HUES6 (cell line): ENCODE results near the gene HGFAC.
"Not testable (repeated sequence)": the region's sequence is repeated elsewhere in the genome, so short reads cannot be mapped to it uniquely, and the experiment has no call there.

Experiments used
- H3K27ac ChIP-seq: 2 replicates; pipeline ENCODE4 v1.7.0; 2013; ENCODE audit warnings: low read depth, mild to moderate bottlenecking, low read length, inconsistent platforms
- H3K27me3 ChIP-seq: 2 replicates; pipeline ENCODE4 v1.6.1; 2013; ENCODE audit warnings: low read length; ENCODE audit not compliant: control insufficient read depth, insufficient read depth
- H3K36me3 ChIP-seq: 2 replicates; pipeline ENCODE4 v1.6.1; 2013; ENCODE audit warnings: low read length; ENCODE audit not compliant: control insufficient read depth, insufficient read depth
- H3K4me1 ChIP-seq: 2 replicates; pipeline ENCODE4 v1.6.1; 2013; ENCODE audit warnings: low read length; ENCODE audit not compliant: control insufficient read depth, insufficient read depth
- H3K4me3 ChIP-seq: 2 replicates; pipeline ENCODE4 v1.5.1; 2013; ENCODE audit warnings: low read depth, low read length
- H3K9ac ChIP-seq: one replicate; pipeline ENCODE4 v1.6.1; 2013; ENCODE audit warnings: mild to moderate bottlenecking, low read length
- H3K9me3 ChIP-seq: 2 replicates; pipeline ENCODE4 v1.6.1; 2013; ENCODE audit warnings: low read depth, low read length; ENCODE audit not compliant: control insufficient read depth, insufficient read depth

The HGFAC gene

DNA sequence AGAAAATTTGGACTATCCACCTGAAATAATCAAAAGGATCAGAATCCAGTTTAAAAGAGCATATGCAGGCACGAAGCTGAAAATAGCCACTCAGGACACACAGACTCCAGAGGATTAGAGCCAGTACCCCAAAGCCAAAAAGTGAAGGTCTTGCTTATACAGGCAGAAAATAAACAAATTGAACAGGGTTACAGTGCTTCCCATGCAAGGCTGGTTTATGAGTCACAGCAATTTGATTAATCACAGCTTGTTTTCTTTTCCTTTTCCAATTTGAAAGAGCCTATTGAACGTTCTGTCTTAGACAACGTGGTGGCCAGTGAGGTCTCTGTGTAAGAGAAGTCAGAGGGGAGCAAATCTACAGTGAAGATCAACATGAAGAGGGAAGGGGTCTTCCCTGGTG lies 10.2 kb downstream of the HGFAC start:
- Histone ChIP-seq H3K4me3 (no peak overlapping the region), H3K9ac (no peak overlapping the region), H3K9me3 (peaks cover 25% of the 10 kb centered on the region), H3K36me3 (no peaks in the 10 kb centered on the region), H3K27me3 (peaks cover 9% of the 10 kb centered on the region), H3K4me1 (no peaks in the 10 kb centered on the region), H3K27ac (no peak overlapping the region)

DNA sequence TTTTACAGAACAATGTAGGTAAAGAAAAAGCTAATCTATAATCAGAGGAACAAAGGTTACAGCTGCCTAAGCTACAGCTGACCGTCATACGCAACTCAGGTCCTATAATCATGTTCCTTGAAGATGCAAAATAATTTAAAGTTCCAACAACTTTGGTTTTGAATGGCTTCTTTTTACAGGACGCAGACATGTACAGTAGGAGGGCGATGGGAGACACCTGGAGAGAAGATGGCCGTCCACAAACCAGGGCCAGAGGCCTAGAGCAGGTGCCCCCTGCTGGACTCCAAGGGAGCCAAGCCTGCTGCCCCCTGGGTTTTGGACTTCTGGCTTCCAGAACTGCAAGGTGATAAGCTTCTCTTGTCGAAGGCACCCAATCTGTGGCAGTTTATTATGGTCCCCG lies 10.6 kb downstream of the HGFAC start:
- Histone ChIP-seq H3K4me3 (no peak overlapping the region), H3K4me1 (no peaks in the 10 kb centered on the region), H3K27ac (no peak overlapping the region), H3K9me3 (peaks cover 25% of the 10 kb centered on the region), H3K27me3 (peaks cover 13% of the 10 kb centered on the region), H3K9ac (no peak overlapping the region), H3K36me3 (no peaks in the 10 kb centered on the region)

DNA sequence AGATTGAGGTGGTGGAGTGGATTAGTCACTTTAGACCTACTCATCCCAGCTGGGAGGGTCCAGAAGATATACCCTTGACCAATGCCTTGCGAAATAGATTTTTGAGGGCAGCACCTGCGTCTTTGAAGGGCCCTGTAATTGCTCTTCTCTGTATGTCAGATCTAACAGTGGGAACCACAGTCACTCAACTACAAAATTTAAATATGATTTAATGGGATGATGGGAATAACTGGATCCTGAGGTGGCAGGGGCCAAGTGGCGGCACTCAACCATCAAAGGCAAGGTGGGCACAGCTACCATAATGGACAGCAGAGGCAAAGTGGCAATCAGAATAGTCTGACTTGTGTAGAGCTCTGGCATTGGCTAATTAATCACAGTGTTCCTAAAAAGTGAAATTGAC lies 13.8 kb downstream of the HGFAC start:
- not testable (repeated sequence) for H3K9ac ChIP-seq, H3K27ac ChIP-seq, H3K36me3 ChIP-seq, H3K4me3 ChIP-seq, H3K4me1 ChIP-seq
- peaks cover 45% of the 10 kb centered on the region for H3K27me3 ChIP-seq
- H3K9me3 ChIP-seq: peaks cover 28% of the 10 kb centered on the region

DNA sequence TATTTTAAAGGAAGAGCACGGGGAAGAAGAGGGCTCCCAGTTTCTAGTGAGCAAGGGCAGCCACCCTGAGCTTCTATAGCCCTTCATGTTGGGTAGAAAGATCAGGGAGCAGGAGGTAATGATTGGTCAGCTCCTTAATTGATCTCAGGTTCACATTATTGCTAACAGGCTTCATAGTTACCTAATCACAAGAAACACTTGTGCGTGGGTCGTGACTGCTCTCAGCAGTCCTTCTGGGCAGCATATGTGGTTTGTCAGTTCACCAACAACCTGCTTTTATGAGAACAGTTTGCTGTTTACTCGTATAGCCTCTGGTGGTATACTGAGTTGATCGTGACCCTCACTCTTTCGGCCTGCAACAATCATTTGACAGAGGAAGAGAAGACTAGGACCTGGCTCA lies 16.6 kb downstream of the HGFAC start:
- no peak overlapping the region for H3K9ac ChIP-seq
- no peaks in the 10 kb centered on the region for H3K4me1 ChIP-seq
- H3K9me3 ChIP-seq: peaks cover 28% of the 10 kb centered on the region
- peaks cover 65% of the 10 kb centered on the region for H3K27me3 ChIP-seq
- no peaks in the 10 kb centered on the region for H3K36me3 ChIP-seq
- no peak overlapping the region for H3K4me3 ChIP-seq
- H3K27ac ChIP-seq: no peak overlapping the region

DNA sequence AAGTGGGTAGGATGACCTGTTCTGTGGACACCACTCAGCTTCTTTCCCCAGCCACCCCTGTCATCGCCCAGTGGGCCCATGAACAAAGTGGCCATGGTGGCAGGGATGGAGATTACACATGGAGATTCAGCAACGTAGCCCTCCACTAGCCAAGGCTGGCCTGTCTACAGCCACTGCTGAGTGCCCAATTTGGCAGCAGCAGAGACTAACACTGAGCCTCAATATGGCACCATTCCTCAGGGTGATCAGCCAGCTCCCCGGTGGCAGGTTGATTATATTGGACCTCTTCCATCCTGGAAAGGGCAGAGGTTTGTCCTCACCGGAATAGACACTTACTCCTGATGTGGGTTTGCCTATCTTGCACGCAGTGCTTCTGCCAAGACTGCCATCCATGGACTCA lies 17.4 kb downstream of the HGFAC start:
- not testable (repeated sequence) for H3K36me3 ChIP-seq, H3K9ac ChIP-seq, H3K4me1 ChIP-seq, H3K4me3 ChIP-seq, H3K27ac ChIP-seq
- H3K9me3 ChIP-seq: peaks cover 24% of the 10 kb centered on the region
- H3K27me3 ChIP-seq: peaks cover 71% of the 10 kb centered on the region

DNA sequence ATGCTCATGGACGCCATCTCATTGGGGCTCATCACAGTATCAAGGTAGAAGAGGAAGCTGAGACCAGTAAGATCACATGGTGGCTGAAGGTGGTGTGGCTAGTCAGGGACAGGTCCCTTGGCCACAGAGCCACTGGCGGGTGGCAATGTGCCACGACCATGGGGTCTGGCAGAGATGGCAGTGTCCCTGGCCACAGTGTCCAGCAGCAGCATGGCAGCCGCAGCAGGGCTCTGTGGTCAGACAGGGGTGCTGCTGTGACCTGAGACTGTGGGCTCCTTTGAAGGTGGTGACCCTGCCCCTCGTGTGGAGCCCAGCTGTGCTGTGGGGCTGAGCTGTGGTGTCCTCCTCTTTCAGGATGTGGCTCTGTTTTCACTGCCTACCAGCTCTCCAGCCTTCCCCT lies 19.2 kb downstream of the HGFAC start:
- H3K9me3 ChIP-seq: 0 out of 2 replicates have a peak, but pooled peaks cover 8% of the 10 kb centered on the region
- no peak overlapping the region for H3K4me3 ChIP-seq
- H3K27ac ChIP-seq: no peak overlapping the region
- H3K27me3 ChIP-seq: peaks cover 89% of the 10 kb centered on the region
- no peak overlapping the region for H3K9ac ChIP-seq
- no peaks in the 10 kb centered on the region for H3K36me3 ChIP-seq
- no peaks in the 10 kb centered on the region for H3K4me1 ChIP-seq

DNA sequence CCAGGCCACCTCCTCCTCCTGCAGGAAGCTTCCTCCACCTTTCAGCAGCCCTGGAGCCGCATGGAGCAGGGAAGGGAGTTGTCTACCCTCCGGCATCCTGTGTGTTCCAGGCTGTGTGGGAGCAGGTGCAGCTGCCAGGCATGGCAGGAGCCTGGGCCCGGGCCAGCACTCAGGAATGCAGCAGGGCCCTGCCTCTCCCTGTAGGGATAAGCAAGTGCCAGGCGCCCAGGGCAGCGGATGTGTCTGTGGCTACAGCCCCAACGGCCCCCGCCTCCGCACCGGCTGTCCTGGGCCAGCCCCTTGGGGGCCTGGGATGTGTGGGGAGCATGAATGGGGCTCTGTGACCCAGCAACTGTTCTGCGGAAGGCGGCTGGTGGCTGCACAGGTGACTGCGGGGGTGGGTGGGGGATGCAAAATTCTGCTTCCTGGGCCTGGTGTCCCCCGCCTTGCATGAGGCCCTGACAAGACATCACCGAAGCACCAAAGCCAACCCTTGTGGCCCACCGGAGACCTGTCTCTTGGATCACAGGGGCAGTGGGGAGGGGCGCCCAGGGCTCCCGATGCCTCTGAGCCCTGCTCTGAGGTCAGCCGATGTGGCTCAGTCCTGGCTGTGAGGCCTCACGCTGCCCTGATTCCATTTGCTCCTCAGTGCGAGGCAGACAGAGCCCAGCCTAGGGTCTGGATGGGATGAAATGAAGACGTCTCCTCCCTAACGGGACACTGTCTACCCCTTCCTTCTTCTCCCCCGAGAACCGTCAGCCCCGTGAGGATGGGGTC lies 19.9 kb downstream of the HGFAC start:
- Histone ChIP-seq H3K4me3 (no peak overlapping the region), H3K9me3 (0 out of 2 replicates have a peak, but pooled peaks cover 4% of the 10 kb centered on the region), H3K27me3 (peaks cover 93% of the 10 kb centered on the region), H3K36me3 (no peaks in the 10 kb centered on the region), H3K27ac (no peak overlapping the region), H3K4me1 (no peaks in the 10 kb centered on the region), H3K9ac (no peak overlapping the region)

DNA sequence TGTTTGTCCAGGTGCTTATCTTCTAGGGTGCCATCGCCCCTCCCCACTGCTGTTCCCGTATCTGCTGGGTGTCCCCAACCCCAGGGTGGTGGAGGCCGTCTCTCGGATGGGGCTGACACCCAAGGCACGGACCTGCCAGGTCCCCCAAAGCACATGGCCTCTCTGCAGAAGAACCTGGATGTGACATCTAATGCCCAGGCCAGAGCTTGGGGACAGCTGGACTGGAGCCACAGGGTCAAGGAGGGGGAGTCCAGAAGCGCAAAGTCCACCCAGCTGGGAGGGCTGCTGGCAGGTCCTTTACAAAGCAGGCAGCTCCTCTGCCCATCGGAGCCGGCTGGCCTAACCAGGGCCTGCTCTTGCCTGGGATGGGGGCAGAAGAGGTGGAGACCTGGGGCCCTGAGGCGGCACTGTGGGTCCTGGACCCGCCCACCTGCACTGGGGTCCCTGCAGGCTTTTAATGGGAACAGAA lies 20.6 kb downstream of the HGFAC start:
- Histone ChIP-seq H3K27me3 (peaks cover 88% of the 10 kb centered on the region), H3K4me1 (no peaks in the 10 kb centered on the region), H3K9me3 (0 out of 2 replicates have a peak, but pooled peaks cover 3% of the 10 kb centered on the region), H3K4me3 (no peak overlapping the region), H3K27ac (no peak overlapping the region), H3K9ac (no peak overlapping the region), H3K36me3 (no peaks in the 10 kb centered on the region)

DNA sequence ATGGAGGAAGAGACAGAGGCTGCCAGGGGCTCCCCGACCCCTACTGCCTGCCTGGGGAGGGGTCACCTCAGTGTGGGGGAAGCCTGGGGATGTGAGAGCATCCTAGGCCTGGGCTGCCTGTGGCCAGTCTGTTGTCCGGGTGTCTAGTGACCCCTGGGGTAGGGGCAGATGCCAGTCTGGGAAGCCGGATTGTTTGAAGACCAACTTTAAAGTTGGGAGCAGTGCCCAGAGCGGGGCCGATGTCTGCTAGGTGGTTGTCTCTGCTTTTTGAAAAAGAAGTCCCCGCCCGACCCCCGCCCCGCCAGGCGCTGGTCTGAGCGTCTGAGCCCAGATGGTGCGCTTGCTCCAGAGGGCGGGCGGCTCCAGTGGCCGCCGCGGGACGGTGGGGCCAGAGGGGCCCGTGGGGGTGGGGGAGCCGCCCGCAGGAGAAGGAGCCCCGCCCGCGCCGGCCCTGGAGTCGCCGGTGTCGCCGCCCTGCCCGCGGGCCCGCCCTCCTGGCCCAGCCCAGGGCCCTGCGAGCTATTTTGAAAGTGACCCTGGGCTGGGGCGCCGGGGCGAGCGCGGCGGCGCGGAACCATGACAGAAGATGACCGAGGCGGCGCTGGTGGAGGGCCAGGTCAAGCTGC lies 21.1 kb downstream of the HGFAC start, which contains the start of gene DOK7:
Gene DOK7 (plus strand): TSS at position 517 of the 626 bp plus-strand sequence. CDS start 70 bp downstream, at position 587.
- Histone ChIP-seq H3K4me3 (no peak within 1 kb of the TSS), H3K9ac (peak within 1 kb of the TSS; percentile 4), H3K27me3 (peaks cover 85% of the 10 kb centered on the region), H3K9me3 (0 out of 2 replicates have a peak, but pooled peaks cover 3% of the 10 kb centered on the region), H3K27ac (no peak within 1 kb of the TSS), H3K4me1 (no peaks in the 10 kb centered on the region), H3K36me3 (no peaks in the 10 kb centered on the region)

DNA sequence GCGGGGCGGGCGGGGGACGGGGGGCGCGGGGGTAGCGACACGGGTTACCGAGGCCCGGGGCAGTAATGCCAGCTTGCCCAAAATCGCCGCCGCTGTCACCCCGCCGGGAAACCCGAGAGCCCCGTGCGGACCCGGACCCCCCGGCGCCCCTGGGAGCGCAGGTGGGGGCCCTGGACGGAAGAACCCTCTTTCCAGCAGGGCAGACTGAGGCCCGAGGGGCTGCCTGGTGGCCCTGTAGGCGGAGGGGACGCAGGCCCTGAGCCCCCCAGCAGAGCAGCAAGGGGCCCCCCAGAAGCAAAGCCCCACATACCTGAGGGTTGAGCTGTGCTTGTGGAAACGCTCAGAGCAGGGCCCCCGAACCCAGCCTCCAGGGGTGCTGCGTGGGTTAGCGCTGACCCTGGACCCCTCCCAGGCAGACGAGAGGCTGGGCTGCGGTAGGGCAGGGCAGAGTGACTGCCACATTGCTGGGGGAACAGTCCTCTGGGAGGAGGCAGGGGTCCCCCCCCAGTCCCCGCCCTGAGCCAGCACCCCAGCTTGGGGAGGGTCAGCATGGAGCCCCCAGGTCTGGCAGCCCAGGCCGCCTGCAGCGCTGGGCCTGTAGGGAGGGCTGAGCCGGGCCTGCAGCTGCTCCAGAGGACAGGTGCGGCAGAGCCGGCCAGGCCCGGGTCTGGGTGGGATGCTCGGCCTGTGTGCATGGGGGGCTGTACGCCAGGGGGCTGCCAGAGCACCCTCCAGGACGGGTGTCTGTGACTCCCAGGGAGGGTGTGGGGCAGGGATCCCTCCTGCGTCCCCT lies 22.0 kb downstream of the HGFAC start:
- no peaks in the 10 kb centered on the region for H3K36me3 ChIP-seq
- no peak overlapping the region for H3K4me3 ChIP-seq
- H3K9me3 ChIP-seq: peaks cover 9% of the 10 kb centered on the region; the same call in 1 of the 2 replicates
- no peak overlapping the region for H3K9ac ChIP-seq
- peaks cover 81% of the 10 kb centered on the region for H3K27me3 ChIP-seq
- H3K4me1 ChIP-seq: no peaks in the 10 kb centered on the region
- H3K27ac ChIP-seq: no peak overlapping the region
